GM18907 (cell line): Measurements from ENCODE around the gene ADAMTS14.
"Not testable (repeated sequence)": the region's sequence is repeated elsewhere in the genome, so short reads cannot be mapped to it uniquely, and the experiment has no call there.

Source experiments
- ATAC-seq: cut with Tn5 transposase; IDR thresholded peaks from one replicate; pipeline ENCODE4 v1.9.1; 2021; ENCODE audit warnings: mild to moderate bottlenecking, moderate library complexity; ENCODE audit not compliant: unreplicated experiment

ADAMTS14 gene

GRCh38 chr10:70672165-70673042 lies at the start of gene ADAMTS14:
TSS of gene ADAMTS14 (plus strand) at chr10:70672506. CDS start at chr10:70672803, 297 bp downstream.
- no peak for ATAC-seq

- ATAC-seq: no peak
Measured at GRCh38 chr10:70622541-70622940, 49.8 kb upstream of the ADAMTS14 start.

- no peak for ATAC-seq
Measured at GRCh38 chr10:70622981-70623844, 49.1 kb upstream of the ADAMTS14 start.

GRCh38 chr10:70626056-70626455 lies 46.2 kb upstream of the ADAMTS14 start:
- ATAC-seq: no peak

- ATAC-seq: no peak
Measured at GRCh38 chr10:70629338-70629737, 43.0 kb upstream of the ADAMTS14 start.

DNA sequence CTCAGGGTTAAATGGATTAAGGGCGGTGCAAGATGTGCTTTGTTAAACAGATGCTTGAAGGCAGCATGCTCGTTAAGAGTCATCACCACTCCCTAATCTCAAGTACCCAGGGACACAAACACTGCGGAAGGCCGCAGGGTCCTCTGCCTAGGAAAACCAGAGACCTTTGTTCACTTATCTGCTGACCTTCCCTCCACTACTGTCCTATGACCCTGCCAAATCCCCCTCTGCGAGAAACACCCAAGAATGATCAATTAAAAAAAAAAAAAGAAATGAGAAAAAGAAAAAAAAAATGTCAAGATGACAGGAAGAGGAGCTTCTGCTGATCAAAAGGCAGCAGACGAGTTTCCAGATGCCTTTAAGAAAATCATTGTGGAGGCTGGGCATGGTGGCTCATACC lies 40.6 kb upstream of the ADAMTS14 start:
- not testable (repeated sequence) for ATAC-seq

DNA sequence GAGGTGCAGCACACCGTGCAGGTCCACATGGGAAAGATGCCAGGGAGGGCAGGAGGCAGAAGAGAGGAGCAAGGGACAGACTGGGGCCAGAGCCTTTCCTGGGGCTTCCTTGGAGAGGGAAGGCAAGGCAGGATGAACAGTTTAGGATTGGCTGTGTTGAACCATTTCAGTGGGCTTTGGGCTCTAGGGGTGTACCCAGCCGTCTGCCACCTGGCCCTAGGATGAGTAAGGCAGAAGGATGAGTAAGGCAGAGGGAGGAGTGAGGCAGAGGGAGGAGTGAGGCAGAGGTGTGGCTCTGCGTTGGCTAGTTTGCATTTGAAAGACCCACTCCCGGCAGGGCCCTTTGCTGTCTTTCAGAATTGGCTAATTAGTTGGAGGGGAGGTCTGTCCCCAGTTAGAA lies 38.3 kb upstream of the ADAMTS14 start:
- ATAC-seq: no peak

DNA sequence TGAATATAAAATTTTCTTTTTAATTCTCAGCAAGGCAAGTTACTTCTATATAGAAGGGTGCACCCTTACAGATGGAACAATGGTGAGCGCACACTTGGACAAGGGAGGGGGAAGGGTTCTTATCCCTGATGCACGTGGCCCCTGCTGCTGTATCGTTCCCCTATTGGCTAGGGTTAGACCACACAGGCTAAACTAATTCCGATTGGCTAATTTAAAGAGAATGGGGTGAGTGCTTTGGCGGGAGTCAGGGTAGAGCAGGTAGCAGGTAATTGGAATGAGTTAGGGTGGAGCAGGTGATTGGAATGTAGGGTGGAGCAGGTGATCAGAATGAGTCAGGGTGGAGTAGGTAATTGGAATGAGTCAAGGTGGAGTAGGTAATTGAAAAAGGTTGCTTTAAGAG lies 37.8 kb upstream of the ADAMTS14 start:
- ATAC-seq: not testable (repeated sequence)

DNA sequence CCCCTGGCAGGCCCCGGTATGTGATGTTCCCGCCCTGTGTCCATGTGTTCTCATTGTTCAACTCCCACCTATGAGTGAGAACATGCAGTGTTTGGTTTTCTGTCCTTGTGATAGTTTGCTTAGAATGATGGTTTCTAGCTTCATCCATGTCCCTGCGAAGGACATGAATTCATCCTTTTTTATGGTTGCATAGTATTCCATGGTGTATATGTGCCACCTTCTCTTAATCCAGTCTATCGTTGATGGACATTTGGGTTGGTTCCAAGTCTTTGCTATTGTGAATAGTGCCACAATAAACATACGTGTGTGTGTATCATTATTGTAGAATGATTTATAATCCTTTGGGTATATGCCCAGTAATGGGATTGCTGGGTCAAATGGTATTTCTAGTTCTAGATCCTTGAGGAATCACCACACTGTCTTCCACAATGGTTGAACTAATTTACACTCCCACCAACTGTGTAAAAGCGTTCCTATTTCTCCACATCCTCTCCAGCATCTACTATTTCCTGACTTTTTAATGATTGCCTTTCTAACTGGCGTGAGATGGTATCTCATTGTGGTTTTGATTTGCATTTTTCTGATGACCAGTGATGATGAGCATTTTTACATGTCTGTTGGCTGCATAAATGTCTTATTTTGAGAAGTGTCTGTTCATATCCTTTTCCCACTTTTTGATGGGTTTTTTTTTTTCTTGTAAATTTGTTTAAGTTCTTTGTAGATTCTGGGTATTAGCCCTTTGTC lies 32.5 kb upstream of the ADAMTS14 start:
- not testable (repeated sequence) for ATAC-seq

- ATAC-seq: not testable (repeated sequence)
Measured at GRCh38 chr10:70643272-70643671, 29.0 kb upstream of the ADAMTS14 start.

DNA sequence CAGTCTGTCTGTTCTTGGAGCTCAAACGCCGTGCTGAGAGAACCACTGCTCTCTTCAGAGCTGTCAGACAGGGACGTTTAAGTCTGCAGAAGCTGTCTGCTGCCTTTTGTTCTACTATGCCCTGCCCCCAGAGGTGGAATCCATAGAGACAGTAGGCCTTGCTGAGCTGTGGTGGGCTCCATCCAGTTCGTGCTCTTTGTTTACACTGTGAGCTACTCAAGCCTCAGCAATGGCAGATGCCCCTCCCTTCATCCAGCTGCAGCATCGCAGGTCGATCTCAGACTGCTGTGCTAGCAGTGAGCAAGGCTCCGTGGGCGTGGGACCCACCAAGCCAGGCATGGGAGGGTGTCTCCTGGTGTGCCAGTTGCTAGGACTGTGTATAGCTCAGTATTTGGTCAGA lies 27.3 kb upstream of the ADAMTS14 start:
- ATAC-seq: not testable (repeated sequence)

DNA sequence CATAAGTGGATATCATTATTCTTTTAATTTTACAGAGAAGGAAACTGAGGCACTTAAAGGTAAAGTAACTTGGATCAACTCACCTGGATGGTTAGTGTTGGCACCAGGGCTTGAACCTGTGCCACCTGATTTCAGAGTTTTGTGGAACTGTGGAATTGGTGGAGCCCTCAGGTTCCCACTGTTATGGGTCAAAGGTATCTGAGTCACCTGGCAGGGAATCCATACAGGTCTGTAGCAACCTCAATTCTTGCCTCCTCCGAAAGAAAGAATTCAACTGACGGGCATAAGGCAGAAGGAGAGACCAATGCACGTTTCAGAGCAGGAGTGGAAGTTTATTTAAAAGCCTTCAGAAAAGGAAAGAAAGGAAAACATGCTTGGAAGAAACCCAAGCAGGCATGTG lies 25.2 kb upstream of the ADAMTS14 start:
- ATAC-seq: no peak

DNA sequence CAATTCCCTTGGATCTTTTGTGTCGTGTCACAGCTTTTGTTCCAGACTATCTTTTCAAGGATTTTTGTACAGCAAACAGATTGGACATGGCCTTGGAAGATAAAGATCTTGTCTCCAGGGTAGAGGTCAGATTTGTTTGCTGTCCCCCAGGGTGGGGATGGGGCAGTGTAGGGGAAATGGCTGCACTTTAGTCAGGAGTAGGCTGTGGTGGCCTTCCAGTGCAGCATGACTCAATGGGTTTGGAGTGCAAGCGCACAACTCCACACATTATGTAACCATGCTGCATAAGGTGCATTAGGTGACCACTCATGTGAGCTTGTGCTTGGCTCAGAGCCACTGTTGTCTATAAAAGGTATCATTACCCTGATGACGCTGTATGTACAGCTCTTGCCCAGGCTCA lies 23.9 kb upstream of the ADAMTS14 start:
- no peak for ATAC-seq

DNA sequence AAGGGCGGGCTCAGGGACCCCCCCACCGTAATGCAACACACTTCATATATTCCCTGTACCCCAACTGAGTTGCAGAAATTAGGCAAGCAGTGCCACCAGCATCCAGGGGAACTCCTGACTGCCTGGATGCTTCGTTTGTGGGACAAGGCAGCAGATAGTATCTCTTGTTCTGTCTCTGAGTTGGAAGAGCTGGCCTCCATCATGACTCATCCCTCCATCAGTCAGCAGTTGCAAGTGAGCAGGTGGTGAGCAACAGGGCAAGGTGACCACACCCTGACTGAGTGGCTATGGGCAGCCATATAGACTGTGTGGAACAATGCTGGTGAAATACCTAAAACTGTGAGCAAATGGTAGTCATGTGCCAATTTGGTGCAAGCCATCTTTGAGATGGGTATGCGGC lies 22.8 kb upstream of the ADAMTS14 start:
- ATAC-seq: no peak

- no peak for ATAC-seq
Measured at GRCh38 chr10:70650104-70650503, 22.2 kb upstream of the ADAMTS14 start.

- no peak for ATAC-seq
Measured at GRCh38 chr10:70650718-70651117, 21.6 kb upstream of the ADAMTS14 start.

GRCh38 chr10:70651661-70652060 lies 20.6 kb upstream of the ADAMTS14 start:
- no peak for ATAC-seq

DNA sequence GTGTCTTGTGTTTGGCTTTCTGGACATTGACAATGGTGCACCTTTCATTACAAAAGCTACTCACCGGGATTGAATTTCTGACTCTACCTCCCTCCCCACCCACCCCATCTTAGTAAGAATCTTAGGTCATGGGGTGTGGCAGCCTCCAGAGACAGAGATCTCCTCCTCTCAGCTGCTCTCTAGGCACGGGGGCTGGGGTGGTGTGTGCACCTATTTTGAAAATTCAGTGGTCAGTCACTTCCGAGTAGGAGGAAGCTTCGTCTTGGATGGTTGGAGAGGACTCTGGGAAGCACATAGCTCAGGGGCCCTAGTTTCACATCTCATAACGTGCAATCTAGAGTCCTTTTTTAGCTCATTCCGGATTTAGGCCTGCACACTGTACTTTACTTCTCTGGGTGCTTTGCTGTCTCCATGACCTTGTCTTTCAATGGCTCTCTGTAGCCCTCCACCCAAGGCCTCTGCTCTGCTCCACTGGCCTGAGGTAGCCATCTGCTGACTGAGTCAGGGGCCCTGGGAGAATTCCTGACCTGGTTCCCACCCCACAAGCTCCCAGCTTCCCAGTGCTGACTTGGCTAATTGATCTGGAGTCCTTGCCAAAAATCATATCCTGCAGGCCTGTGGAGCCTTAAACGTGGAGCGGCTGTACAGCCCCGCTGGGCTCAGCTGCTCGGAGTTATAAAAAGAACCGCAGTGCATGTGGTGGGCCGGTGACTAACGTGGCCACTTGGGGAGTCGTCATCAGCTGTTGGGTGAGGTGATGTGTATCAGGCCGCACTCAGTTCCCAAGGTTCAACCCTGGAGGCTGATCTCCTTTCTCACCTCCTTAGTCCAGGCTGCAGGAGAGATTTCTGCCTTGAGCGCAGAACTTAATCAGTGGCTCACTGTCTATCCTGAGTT lies 19.3 kb upstream of the ADAMTS14 start:
- no peak for ATAC-seq

GRCh38 chr10:70655316-70655715 lies 17.0 kb upstream of the ADAMTS14 start:
- no peak for ATAC-seq

DNA sequence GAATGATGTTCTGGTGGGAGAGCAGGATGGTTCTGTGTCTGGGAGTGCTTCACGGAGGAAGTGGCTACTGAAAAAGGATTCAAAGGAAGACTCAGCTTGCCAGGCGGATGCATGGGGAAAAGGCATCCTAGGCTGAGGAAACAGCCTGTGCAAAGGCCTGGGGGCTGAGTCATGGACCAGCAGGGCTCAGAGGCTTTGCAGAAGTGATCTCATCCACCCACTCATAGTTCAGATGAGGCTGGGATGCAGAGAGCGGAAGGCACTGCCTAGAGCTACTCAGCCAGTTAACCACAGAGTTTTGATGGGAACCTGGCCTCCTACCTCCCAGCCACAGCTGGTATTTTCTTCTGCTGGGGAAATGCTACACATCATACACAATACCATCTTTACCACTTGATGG lies 15.8 kb upstream of the ADAMTS14 start:
- peak; percentile 84 for ATAC-seq
